Skin of body (tissue), 2 donors: ENCODE data around the gene YAE1. TPM values are rescaled to one million over a fixed set of nuclear protein-coding genes. Genes with fewer than 3 reads are reported as not detected.
A peak's percentile ranks its signal among the peaks of the same experiment; 100 is the strongest.
"Not testable (repeated sequence)": the region's sequence is repeated elsewhere in the genome, so short reads cannot be mapped to it uniquely, and the experiment has no call there.

Experiments
- DNase-seq: peaks from one replicate; lab custom pipeline; 2025; lab: John Stamatoyannopoulos, UW
- total RNA-seq: library from RNA; depleted of rRNA; stranded (reverse); fragments of >200 nt; gene quantifications from one replicate; pipeline ENCODE4 v1.2.3, GENCODE V29; 2014

The YAE1 gene, protein sequence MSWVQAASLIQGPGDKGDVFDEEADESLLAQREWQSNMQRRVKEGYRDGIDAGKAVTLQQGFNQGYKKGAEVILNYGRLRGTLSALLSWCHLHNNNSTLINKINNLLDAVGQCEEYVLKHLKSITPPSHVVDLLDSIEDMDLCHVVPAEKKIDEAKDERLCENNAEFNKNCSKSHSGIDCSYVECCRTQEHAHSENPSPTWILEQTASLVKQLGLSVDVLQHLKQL
- 27.2 TPM for total RNA-seq

DNA sequence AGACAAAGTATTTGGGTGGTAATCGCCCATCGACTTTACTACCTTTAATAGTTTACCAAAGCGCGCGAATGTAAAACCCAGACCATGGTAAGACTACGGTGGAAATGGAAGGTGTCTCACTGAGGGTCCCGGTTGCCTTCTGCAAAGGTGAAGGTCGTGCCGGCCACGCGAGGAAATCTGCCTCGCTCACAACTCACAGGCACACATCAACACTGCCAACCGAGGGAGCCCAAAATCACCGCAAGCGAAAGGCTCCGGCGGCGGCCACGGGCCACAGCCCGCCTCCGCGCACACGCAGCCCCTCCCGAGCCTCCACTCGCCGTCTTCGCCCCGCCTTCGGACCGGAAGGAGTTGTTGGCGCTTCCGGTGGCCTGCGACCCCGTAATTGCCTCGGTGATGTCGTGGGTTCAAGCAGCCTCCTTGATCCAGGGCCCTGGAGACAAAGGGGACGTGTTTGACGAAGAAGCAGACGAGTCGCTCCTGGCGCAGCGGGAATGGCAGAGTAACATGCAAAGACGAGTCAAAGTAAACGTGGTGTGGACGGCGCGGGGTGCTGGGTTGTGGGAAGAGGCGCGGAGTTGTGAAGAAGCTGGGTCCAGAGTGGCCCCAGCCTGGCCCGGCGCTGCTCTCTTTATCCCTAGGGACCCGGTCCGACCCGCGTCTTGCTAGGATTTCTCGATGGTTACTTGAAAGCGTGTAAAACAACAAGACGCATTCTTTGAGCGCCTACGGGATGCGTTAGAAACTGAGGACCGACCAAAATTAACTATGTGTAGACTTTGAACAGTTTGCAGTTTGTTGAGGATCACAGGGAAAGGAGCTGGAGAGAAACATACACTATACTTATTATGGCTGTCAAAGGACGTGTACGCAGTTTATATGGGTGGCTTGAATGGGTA, at the start of gene YAE1:
Gene YAE1, plus strand, starts transcription at position 382 of the 899 bp plus-strand sequence. Its CDS starts 15 bp downstream, at position 397.
- DNase-seq, result peak; percentile 63

DNA sequence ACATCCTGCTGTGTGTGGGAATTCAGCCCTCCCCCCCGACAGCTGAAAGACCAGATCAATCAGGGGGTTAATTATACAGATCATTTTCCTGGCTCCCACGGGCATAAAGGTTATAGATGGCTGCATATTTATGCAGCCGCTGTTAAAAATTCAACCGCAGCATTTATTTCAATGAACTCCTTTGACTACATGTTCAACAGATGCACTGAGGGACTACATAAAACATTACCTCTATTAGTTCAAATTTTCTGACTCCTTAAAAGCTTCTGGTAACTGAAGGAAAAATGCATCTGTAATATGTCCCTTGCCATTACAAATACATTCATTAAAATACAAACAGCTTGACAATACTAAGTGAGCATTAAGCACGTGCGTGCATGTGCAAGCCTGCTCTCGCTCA, 49.7 kb upstream of the YAE1 start:
- no peak for DNase-seq

DNA sequence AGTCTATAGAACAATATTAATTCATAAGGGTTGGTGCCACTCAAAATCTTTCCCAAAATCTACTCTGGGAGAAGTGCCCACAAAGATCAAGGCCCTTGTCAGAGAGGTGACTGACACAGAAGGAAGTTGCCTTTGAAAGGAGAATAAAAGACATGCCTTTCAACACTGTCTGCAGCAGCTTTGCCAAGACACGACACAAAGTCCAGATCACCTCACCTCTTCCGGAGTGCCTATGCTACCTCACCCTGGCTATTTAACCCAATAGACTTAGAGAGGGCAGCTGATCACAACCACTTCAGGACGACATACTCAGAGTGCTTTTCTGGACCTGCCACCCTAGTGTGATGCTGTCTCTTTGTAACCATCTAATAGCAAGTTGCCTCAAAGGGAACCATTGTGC, 49.0 kb upstream of the YAE1 start:
- DNase-seq, result no peak

DNA sequence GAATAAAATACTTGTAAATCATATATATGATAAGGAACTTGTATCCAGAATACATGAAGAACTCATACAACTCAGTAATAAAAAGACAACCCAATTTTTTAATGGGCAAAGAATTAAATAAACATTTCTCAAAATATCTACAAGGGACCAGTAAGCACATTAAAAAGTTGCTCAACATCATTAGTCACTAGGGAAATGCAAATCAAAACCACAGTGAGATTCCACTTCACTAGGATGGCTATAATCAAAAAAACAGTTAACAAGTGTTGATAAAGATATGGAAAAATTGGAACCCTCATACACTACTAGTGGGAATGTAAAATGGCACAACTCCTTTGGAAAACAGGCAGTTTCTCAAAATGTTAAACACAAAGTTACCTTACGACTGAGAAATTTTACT, 40.3 kb upstream of the YAE1 start:
- DNase-seq, result no peak

- no peak for DNase-seq
These were observed 39.5 kb upstream of the YAE1 start for GRCh38 chr7:39526666-39527065.

DNA sequence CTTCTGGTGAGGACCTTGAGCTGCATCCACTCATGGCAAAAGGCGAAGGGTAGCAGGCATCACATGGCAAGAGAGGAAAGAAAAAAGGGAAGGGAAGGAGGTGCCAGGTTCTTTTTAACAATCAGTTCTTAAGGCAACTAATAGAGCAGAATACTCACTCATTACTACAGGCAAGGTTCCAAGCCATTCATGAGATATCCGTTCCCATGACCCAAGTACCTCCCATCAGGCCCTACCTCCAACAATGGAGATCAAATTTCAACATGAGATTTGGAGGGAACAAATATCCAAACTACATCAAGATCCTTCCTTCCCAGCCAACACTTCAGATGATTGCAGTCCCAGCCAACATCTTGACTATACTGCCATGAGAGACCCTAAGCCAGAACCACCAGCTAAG, 38.9 kb upstream of the YAE1 start:
- DNase-seq, result no peak

DNA sequence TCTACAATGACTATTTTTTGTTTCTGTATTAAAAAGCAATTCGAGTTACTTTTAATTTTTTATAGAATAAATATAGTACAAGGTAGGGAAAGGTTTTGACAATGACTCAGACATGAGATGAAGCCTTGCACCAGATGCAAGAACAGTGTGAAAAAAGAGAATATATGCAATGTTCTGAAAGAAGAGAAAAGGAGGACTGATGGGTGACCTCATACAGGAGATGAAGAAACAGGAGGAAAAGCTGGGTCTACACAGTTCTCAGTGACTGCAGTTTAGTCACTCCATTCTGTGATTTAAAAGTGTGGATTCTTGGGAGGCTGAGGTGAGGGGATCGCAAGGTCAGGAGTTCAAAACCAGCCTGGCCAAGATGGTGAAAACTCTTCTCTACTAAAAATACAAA, 38.3 kb upstream of the YAE1 start:
- no peak for DNase-seq

DNA sequence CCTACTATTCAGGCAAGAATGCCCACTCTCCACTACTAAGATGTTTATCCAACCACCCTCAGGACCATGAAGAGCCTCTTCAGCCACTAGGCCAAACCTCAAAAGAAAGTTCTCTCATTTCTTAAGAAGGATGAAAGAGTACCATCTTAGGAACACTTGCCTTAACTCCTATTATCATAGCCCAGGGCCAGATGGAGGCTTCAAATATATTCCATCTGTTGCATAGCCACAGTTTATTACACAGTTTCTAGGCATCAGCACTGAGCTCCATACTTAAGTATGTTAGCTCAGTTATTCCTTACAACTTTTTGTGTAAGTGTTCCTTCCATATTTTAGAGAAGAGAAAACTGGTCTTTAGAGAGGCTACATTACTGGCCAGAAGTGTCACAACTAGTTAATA, 37.4 kb upstream of the YAE1 start:
- DNase-seq, result no peak

- DNase-seq, result no peak
These were observed 36.6 kb upstream of the YAE1 start for GRCh38 chr7:39529582-39529981.

DNA sequence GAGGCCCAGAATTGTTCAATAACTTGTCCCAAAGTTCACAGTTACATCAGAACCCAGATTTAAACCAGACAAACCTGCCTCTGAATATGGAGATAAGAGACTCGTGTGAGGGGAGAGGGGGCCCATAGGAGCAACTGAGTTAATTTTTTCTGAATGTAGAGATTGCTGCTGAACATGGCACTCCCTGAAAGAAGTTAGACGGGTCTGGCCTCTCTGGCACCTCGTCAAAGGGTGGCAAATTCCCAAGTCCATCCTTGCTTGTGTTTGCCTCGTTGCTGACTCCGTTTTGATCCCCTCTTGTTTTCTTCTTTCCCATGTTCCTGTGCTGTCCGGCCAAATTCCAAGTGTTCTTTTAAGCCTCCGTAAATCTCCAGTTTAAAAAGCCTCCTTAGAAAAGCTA, 35.2 kb upstream of the YAE1 start:
- DNase-seq, result no peak

DNA sequence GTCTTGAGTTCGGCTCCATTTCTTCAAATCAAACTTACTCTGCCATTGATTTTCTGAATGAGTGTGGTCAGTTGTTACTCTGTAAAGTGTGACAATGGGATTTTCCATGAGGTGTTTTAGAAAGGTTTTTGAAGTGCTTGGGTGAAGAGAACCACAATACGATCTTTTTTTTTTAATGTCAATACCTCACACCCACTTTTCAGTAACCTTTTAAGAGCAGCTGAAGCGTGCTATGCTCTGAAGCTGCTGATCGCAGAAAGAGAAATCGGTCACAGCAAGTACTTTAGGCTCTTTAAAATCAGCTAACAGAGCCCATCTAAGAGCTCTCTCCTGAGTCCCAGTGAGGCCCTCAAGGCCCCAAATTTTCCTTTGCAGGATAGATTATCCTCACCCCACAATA, 34.4 kb upstream of the YAE1 start:
- DNase-seq, result no peak

GRCh38 chr7:39532832-39533231, 33.4 kb upstream of the YAE1 start:
- DNase-seq, result no peak

- DNase-seq, result no peak
These were observed 31.6 kb upstream of the YAE1 start for GRCh38 chr7:39534599-39534998.

GRCh38 chr7:39535064-39535463, 31.1 kb upstream of the YAE1 start:
- DNase-seq, result no peak

DNA sequence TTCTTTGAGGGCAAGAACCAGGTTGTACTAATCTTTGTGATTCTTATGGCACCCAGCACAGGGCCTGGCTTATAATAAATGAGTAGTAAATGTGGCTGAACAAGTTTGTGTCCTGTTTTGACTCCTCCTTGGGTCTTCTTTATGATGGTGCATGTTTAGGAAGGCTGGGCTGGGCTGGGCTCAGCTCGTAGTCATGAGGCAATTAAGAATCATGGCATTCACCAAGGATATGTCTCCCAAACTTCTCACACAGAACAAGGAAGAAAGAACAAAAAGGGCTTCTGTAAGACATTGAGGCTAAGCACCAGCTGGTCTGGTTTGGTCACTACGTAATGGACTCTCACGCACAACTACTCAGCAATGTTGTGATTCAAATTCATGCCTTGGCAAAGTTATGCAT, 30.5 kb upstream of the YAE1 start:
- no peak for DNase-seq

- no peak for DNase-seq
These were observed 29.3 kb upstream of the YAE1 start for GRCh38 chr7:39536951-39537350.

GRCh38 chr7:39539816-39540215, 26.4 kb upstream of the YAE1 start:
- no peak for DNase-seq

- DNase-seq, result no peak
These were observed 25.9 kb upstream of the YAE1 start for GRCh38 chr7:39540320-39540719.

DNA sequence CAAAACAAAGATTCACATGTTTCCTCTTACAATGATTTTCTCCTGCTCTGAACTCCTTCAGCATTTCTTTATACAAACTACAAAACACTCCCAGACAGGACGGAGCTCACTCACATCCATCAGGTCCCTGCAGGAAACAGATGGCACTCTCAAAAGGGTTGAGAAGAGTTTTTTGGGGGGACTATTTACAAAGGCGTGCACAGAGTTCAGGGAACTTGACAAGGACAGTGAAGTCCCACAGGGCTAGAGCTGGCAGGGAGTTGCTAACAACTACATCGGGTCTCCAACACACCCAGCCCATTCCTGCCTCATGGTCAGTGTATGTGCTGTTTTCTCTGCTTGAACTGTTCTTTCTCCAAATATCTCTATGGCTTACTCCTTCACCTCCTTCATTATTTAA, 24.7 kb upstream of the YAE1 start:
- no peak for DNase-seq

DNA sequence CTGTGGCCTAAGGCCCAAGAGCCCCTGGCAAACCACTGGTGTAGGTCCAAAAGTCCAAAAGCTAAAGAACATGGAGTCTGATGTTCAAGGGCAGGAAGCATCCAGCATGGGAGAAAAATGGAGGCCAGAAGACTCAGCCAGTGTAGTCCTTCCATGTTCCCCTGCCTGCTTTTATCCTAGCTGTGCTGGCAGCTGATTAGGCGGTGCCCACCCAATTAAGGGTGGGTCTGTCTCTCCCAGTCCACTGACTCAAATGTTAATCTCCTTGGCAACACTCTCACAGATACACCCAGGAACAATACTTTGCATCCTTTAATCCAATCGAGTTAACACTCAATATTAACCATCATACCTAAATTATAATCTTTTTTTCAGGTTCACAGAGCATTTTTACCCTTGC, 21.4 kb upstream of the YAE1 start:
- not testable (repeated sequence) for DNase-seq

- no peak for DNase-seq
These were observed 18.9 kb upstream of the YAE1 start for GRCh38 chr7:39547336-39547735.

- no peak for DNase-seq
These were observed 15.8 kb upstream of the YAE1 start for GRCh38 chr7:39550411-39550810.

DNA sequence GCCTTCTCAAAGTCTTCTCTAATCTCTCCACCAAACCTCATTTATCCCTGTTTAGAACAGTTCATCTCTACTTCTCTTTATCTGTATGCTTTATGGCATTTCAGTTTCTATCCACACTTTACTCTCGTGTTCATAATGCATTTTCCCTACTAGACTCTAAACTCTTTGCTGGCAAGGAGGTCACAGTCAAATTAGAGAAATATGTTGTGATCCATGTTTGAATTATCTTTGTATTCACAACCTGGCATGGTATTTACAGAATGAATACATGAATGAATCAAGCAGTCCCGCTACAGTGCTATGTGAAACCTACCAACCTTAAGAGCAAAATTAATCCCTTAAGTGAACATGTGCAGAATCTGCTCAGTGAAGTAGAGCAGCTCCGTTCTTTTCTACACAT, 12.8 kb upstream of the YAE1 start:
- DNase-seq, result no peak
